HepG2 (cell line): ENCODE data around the gene ERMARD. TPM values are rescaled to one million over a fixed set of nuclear protein-coding genes. Genes with fewer than 3 reads are reported as not detected.
A peak's percentile ranks its signal among the peaks of the same experiment; 100 is the strongest.

Source experiments
- FOXK1 ChIP-seq: sonication (generic); formaldehyde crosslinking; IDR thresholded peaks from 2 replicates; pipeline ENCODE4 v1.4.0; 2020; ENCODE audit warnings: low read depth, missing genetic modification reagents, borderline replicate concordance
- KLF16 ChIP-seq, 2 experiments: sonication (generic) in 1 of 2; formaldehyde crosslinking in 1 of 2; IDR thresholded peaks; 2 replicates each; pipeline versions ENCODE4 v1.6.1 to v1.8.0; 2016 to 2023; ENCODE audit warnings: missing genetic modification reagents in 2 of 2, missing compliant biosample characterization in 1 of 2
- MYC ChIP-seq: sonication (generic); formaldehyde crosslinking; IDR thresholded peaks from 2 replicates; pipeline ENCODE4 v1.9.0; 2021; ENCODE audit warnings: missing genetic modification reagents, borderline replicate concordance
- NAIF1 ChIP-seq: sonication (generic); formaldehyde crosslinking; IDR thresholded peaks from 2 replicates; pipeline ENCODE4 v1.5.0; 2020; ENCODE audit warnings: mild to moderate bottlenecking, missing genetic modification reagents, borderline replicate concordance
- SSRP1 ChIP-seq: IDR thresholded peaks from 2 replicates; pipeline ENCODE4 v1.6.1; 2016; ENCODE audit warnings: control low read depth
- STAT5B ChIP-seq: sonication (generic); formaldehyde crosslinking; IDR thresholded peaks from 2 replicates; pipeline ENCODE4 v1.4.0; 2020; ENCODE audit warnings: missing genetic modification reagents
- ZNF33B ChIP-seq: sonication (generic); formaldehyde crosslinking; IDR thresholded peaks from 2 replicates; pipeline ENCODE4 v1.5.1; 2020; ENCODE audit warnings: mild to moderate bottlenecking, missing genetic modification reagents
- ZNF7 ChIP-seq: IDR thresholded peaks from 2 replicates; pipeline ENCODE4 v1.6.1; 2016; ENCODE audit warnings: missing biosample characterization, missing genetic modification reagents
- ZNF75D ChIP-seq: sonication (generic); formaldehyde crosslinking; IDR thresholded peaks from 2 replicates; pipeline ENCODE4 v1.8.1; 2023; ENCODE audit warnings: missing genetic modification reagents, mild to moderate bottlenecking, borderline replicate concordance
- polyA plus RNA-seq, 8 experiments: library from polyadenylated mRNA; depleted of rRNA in 3 of 8; stranded (reverse) in 7 of 8; unstranded in 1 of 8; fragments of >200 nt; fragmentation: Illumina TruSeq in 4 of 8; extraction: Trizol in 4 of 8; gene quantifications; 2 replicates each; pipeline versions ENCODE4 v1.2.1 to v1.2.3, GENCODE V29; 2011 to 2016; ENCODE audit warnings: low read depth in 4 of 8, missing spikeins in 1 of 8, mixed read lengths in 1 of 8; ENCODE audit not compliant: insufficient read depth in 1 of 8
- total RNA-seq, 5 experiments: library from RNA; depleted of rRNA; stranded (reverse); fragments of >200 nt; fragmentation: Illumina TruSeq; extraction: Trizol; gene quantifications; 2 replicates each; pipeline ENCODE4 v1.2.3, GENCODE V29; 2016; ENCODE audit warnings: low read depth in 1 of 5
- TF ChIP-seq, protein P1 (sequence below): sonication (generic); formaldehyde crosslinking; IDR thresholded peaks from 2 replicates; pipeline ENCODE4 v1.5.0; 2020; ENCODE audit warnings: mild to moderate bottlenecking, missing genetic modification reagents, borderline replicate concordance
- TF ChIP-seq, protein P2 (sequence below): sonication (generic); formaldehyde crosslinking; IDR thresholded peaks from 2 replicates; pipeline ENCODE4 v1.4.0; 2020; ENCODE audit warnings: mild to moderate bottlenecking, low read depth, missing genetic modification reagents
- TF ChIP-seq, protein P3 (sequence below): IDR thresholded peaks from 2 replicates; pipeline ENCODE4 v1.6.1; 2016; ENCODE audit warnings: missing compliant biosample characterization, missing genetic modification reagents, borderline replicate concordance
- TF ChIP-seq, protein P4 (sequence below): IDR thresholded peaks from 2 replicates; pipeline ENCODE4 v1.6.1; 2012; ENCODE audit warnings: inconsistent platforms
- TF ChIP-seq, protein P5 (sequence below): conservative IDR thresholded peaks from 2 replicates; pipeline ENCODE4 v1.6.1; 2018; ENCODE audit warnings: missing genetic modification reagents
- TF ChIP-seq, protein P6 (sequence below): IDR thresholded peaks from 2 replicates; pipeline ENCODE4 v1.6.1; 2018; ENCODE audit warnings: missing genetic modification reagents

ERMARD gene
- total and polyA plus RNA-seq, 2 of the 13 experiments (the other 11 are each of a cell fraction or from before 2014, with no cell fraction given), result 8.8 to 10.7 TPM

DNA sequence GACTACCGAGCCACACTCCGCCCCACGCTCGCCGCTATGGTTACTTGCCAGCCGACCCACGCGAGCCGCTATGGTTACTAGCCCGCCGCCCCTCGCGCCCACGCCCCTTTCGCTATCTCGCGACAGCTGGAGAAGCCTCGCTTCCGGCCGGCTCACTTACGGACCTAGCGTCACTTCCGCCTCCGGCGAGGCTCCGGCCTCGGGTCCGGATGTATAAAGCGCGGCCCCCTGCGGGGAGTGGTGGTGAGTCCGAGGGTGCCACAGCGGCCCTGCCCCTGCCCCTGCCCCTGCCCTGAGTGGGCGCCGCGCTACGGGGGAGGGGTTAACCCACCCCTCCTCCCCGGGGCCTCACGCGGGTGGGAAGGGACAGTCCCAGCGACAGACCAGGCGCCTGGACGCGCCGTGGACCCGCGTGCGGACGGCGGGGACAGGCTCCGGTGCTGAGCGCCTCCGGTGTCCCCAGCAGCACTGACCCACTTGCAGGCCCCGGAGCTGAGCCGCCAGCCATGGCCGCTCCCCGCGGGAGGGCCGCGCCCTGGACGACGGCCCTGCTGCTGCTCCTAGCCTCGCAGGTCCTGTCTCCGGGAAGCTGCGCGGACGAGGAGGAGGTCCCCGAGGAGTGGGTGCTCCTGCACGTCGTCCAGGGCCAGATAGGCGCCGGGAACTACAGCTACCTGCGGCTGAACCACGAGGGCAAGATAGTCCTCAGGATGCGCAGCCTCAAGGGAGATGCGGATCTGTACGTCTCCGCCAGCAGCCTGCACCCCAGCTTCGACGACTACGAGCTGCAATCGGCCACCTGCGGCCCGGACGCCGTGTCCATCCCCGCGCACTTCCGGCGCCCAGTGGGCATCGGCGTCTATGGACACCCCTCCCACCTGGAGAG is 49.2 kb upstream of the ERMARD start, which contains the start of the genes C6orf120 and WDR27 (continued):
- TF ChIP-seq KLF16 (CRISPR knock-in tag; IDR thresholded peaks at IDR 0.05), result peak in 1 of 2 experiments; percentile 99; a peak in 3 of 4 replicates
- TF ChIP-seq SSRP1 (CRISPR knock-in tag), result peak; percentile 81; the same call in 1 of the 2 replicates
- TF ChIP-seq, protein P1, sequence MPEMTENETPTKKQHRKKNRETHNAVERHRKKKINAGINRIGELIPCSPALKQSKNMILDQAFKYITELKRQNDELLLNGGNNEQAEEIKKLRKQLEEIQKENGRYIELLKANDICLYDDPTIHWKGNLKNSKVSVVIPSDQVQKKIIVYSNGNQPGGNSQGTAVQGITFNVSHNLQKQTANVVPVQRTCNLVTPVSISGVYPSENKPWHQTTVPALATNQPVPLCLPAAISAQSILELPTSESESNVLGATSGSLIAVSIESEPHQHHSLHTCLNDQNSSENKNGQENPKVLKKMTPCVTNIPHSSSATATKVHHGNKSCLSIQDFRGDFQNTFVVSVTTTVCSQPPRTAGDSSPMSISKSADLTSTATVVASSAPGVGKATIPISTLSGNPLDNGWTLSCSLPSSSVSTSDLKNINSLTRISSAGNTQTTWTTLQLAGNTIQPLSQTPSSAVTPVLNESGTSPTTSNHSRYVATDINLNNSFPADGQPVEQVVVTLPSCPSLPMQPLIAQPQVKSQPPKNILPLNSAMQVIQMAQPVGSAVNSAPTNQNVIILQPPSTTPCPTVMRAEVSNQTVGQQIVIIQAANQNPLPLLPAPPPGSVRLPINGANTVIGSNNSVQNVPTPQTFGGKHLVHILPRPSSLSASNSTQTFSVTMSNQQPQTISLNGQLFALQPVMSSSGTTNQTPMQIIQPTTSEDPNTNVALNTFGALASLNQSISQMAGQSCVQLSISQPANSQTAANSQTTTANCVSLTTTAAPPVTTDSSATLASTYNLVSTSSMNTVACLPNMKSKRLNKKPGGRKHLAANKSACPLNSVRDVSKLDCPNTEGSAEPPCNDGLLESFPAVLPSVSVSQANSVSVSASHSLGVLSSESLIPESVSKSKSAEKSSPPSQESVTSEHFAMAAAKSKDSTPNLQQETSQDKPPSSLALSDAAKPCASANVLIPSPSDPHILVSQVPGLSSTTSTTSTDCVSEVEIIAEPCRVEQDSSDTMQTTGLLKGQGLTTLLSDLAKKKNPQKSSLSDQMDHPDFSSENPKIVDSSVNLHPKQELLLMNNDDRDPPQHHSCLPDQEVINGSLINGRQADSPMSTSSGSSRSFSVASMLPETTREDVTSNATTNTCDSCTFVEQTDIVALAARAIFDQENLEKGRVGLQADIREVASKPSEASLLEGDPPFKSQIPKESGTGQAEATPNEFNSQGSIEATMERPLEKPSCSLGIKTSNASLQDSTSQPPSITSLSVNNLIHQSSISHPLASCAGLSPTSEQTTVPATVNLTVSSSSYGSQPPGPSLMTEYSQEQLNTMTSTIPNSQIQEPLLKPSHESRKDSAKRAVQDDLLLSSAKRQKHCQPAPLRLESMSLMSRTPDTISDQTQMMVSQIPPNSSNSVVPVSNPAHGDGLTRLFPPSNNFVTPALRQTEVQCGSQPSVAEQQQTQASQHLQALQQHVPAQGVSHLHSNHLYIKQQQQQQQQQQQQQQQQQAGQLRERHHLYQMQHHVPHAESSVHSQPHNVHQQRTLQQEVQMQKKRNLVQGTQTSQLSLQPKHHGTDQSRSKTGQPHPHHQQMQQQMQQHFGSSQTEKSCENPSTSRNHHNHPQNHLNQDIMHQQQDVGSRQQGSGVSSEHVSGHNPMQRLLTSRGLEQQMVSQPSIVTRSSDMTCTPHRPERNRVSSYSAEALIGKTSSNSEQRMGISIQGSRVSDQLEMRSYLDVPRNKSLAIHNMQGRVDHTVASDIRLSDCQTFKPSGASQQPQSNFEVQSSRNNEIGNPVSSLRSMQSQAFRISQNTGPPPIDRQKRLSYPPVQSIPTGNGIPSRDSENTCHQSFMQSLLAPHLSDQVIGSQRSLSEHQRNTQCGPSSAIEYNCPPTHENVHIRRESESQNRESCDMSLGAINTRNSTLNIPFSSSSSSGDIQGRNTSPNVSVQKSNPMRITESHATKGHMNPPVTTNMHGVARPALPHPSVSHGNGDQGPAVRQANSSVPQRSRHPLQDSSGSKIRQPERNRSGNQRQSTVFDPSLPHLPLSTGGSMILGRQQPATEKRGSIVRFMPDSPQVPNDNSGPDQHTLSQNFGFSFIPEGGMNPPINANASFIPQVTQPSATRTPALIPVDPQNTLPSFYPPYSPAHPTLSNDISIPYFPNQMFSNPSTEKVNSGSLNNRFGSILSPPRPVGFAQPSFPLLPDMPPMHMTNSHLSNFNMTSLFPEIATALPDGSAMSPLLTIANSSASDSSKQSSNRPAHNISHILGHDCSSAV (CRISPR knock-in tag), result peak; percentile 28; the same call in 1 of the 2 replicates
- peak; percentile 83 for TF ChIP-seq FOXK1 (CRISPR knock-in tag)
- no peak for TF ChIP-seq ZNF7 (CRISPR knock-in tag)
- TF ChIP-seq STAT5B, result peak; percentile 55; the same call in 1 of the 2 replicates
- TF ChIP-seq, protein P2, sequence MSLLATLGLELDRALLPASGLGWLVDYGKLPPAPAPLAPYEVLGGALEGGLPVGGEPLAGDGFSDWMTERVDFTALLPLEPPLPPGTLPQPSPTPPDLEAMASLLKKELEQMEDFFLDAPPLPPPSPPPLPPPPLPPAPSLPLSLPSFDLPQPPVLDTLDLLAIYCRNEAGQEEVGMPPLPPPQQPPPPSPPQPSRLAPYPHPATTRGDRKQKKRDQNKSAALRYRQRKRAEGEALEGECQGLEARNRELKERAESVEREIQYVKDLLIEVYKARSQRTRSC, result peak; percentile 77; the same call in 1 of the 2 replicates
- peak; percentile 77 for TF ChIP-seq NAIF1 (CRISPR knock-in tag)
- TF ChIP-seq, protein P3, sequence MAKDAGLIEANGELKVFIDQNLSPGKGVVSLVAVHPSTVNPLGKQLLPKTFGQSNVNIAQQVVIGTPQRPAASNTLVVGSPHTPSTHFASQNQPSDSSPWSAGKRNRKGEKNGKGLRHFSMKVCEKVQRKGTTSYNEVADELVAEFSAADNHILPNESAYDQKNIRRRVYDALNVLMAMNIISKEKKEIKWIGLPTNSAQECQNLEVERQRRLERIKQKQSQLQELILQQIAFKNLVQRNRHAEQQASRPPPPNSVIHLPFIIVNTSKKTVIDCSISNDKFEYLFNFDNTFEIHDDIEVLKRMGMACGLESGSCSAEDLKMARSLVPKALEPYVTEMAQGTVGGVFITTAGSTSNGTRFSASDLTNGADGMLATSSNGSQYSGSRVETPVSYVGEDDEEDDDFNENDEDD (CRISPR knock-in tag), result peak; percentile 88
- no peak; the same call in 1 of the 2 replicates for TF ChIP-seq ZNF33B
- TF ChIP-seq, protein P4, sequence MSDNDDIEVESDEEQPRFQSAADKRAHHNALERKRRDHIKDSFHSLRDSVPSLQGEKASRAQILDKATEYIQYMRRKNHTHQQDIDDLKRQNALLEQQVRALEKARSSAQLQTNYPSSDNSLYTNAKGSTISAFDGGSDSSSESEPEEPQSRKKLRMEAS, result peak; percentile 92
- TF ChIP-seq, protein P5, sequence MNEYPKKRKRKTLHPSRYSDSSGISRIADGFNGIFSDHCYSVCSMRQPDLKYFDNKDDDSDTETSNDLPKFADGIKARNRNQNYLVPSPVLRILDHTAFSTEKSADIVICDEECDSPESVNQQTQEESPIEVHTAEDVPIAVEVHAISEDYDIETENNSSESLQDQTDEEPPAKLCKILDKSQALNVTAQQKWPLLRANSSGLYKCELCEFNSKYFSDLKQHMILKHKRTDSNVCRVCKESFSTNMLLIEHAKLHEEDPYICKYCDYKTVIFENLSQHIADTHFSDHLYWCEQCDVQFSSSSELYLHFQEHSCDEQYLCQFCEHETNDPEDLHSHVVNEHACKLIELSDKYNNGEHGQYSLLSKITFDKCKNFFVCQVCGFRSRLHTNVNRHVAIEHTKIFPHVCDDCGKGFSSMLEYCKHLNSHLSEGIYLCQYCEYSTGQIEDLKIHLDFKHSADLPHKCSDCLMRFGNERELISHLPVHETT (CRISPR knock-in tag), result peak; percentile 94
- TF ChIP-seq MYC (CRISPR knock-in tag), result peak; percentile 90
- TF ChIP-seq, protein P6, sequence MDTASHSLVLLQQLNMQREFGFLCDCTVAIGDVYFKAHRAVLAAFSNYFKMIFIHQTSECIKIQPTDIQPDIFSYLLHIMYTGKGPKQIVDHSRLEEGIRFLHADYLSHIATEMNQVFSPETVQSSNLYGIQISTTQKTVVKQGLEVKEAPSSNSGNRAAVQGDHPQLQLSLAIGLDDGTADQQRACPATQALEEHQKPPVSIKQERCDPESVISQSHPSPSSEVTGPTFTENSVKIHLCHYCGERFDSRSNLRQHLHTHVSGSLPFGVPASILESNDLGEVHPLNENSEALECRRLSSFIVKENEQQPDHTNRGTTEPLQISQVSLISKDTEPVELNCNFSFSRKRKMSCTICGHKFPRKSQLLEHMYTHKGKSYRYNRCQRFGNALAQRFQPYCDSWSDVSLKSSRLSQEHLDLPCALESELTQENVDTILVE (CRISPR knock-in tag), result peak; percentile 94
- peak; percentile 7; the same call in 1 of the 2 replicates for TF ChIP-seq ZNF75D (CRISPR knock-in tag)
